ENCODE results near the gene EIF4E2.
"Not testable (repeated sequence)": the region's sequence is repeated elsewhere in the genome, so short reads cannot be mapped to it uniquely, and the experiment has no call there.

The EIF4E2 gene

GRCh38 chr2:232522623-232523401, 27.7 kb upstream of the EIF4E2 start:
- no peak for DNase-seq

GRCh38 chr2:232523402-232523681, 27.1 kb upstream of the EIF4E2 start:
- no peak for DNase-seq

- peak; percentile 58 for DNase-seq
Observed at GRCh38 chr2:232523682-232524597, 26.5 kb upstream of the EIF4E2 start.

DNA sequence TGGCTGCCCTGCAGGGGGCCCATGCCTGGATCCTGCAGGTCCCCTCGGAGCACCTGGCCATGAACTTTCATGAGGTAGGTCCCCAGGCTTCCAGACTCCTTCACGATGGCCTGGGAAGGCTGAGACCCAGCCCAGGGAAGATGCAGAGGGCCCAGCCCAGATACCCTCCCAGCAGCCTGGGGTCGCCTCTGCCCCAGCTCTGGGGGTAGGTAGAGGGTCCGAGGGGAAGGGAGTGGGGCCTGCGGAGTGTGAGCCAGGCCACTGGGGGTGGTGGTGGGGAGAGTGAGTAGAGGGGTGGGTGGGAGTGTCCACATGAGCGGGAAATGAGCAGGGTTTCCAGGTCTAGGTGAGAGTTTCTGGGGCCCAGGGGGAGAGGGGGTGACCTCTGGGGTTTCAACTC, 25.7 kb upstream of the EIF4E2 start:
- DNase-seq: no peak

DNA sequence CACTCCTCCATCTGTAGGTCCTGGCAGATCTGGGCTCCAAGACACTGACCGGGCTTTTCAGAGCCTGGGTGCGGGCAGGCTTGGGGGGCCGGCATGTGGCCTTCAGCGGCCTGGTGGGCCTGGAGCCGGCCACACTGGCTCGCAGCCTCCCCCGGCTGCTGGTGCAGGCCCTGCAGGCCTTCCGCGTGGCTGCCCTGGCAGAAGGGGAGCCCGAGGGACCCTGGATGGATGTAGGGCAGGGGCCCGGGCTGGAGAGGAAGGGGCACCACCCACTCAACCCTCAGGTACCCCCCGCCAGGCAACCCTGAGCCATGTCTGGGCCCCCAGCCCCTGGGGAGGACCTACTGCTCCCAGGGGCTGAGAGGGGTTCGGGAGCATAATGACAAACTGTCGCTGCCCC, 25.3 kb upstream of the EIF4E2 start:
- no peak for DNase-seq

GRCh38 chr2:232525791-232526371, 24.6 kb upstream of the EIF4E2 start, which contains the start of gene CHRND:
CHRND (plus strand) TSS chr2:232526160; CDS start chr2:232526216, 56 bp downstream.
- peak; percentile 88 for DNase-seq

DNA sequence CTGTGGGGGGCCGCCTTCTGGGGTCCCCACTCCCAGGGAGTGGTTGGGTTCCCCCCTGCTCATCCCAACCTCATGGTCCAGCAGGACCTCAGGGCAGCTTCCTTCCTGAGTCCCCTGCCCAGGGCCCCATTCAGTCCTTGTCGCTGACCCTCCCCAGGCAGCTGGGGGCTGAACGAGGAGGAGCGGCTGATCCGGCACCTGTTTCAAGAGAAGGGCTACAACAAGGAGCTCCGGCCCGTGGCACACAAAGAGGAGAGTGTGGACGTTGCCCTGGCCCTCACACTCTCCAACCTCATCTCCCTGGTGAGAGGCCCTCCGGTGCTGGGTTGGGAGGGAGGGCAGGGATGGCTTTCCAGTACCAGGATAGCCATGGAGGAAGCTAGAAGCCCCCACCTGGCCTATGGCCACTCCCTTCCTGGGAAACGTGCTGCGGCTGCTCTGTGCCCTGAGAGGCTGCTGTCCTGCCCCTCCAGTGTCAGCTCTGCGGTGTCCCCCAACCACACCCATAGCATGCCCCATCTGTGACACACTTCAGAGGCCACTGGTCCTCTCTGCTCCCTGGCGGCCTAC, 24.0 kb upstream of the EIF4E2 start:
- DNase-seq: no peak

DNA sequence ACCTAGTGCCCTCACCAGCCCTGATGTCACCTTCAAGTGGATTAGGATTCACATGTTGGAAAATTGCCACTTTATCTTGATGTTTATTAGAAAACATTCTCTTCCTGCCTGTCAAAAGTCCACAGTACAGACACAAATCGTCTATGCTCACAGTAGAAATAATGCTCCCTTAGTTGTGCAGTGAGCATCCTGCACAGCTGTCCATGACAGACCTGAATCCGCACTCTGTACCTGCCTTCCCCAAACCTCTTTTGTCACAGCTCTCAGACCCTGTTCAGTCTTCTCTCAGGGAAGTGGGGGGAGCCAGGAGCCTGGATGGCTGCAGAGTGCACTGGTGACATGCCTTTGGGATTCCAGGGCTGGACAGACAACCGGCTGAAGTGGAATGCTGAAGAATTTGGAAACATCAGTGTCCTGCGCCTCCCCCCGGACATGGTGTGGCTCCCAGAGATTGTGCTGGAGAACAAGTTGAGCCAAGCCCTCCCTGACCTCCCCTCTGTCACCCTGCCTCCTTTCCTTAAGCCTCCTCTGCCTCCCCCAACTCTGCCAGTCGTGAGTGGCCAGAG, 22.5 kb upstream of the EIF4E2 start:
- no peak for DNase-seq

- no peak for DNase-seq
Observed at GRCh38 chr2:232528746-232529460, 21.6 kb upstream of the EIF4E2 start.

- no peak for DNase-seq
Observed at GRCh38 chr2:232529806-232530547, 20.5 kb upstream of the EIF4E2 start.

DNA sequence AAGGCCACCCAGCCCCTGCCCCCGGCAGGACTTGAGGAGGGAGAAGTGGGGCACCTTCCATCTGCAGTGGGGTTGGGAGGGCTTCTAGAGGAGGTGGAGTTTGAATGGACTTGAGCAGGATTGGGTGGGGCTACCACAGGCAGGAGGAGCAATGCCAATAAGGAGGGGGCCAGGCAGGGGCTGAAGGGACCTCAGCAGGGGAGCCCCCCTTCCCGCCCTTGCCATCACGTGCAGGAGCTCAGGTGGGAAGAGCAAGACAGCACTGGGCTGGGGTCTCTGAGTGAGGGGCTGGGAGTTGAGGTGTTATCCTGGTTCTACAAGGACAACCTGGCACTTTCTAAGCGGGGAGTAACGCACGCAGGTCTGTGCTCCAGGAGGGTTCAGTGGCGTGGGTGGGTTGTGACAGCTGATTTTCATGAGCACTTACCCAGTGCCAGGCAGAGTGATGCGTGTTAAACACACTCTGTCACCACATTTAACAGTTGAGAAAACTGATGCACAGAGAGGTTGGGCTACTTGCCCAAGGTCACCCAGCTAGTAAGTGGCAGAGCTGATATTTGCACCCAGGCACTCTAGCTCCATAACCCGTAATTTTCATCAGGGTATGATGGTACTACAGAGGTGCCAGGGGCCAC, 19.7 kb upstream of the EIF4E2 start:
- DNase-seq: no peak

DNA sequence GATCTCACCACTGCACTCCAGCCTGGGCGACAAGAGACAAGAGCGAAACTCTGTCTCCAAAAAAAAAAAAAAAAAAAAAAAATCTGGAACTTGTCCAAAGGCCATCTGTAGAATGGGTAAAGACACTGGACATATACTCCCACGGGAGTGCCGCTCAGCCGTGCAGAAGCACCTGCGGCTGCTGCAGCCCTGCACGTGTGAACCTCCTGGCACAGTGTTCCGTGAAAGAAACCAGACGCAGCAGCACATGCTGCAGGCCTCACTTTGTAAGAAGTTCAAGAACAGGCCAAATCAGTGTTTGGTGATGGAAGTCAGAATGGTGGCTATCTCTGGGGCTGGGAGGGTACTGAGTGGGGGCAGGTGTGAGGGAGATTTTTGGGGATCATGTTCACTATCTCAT, 18.1 kb upstream of the EIF4E2 start:
- no peak for DNase-seq

- not testable (repeated sequence) for DNase-seq
Observed at GRCh38 chr2:232532821-232533220, 17.7 kb upstream of the EIF4E2 start.

GRCh38 chr2:232533944-232534710, 16.4 kb upstream of the EIF4E2 start:
- DNase-seq: no peak

DNA sequence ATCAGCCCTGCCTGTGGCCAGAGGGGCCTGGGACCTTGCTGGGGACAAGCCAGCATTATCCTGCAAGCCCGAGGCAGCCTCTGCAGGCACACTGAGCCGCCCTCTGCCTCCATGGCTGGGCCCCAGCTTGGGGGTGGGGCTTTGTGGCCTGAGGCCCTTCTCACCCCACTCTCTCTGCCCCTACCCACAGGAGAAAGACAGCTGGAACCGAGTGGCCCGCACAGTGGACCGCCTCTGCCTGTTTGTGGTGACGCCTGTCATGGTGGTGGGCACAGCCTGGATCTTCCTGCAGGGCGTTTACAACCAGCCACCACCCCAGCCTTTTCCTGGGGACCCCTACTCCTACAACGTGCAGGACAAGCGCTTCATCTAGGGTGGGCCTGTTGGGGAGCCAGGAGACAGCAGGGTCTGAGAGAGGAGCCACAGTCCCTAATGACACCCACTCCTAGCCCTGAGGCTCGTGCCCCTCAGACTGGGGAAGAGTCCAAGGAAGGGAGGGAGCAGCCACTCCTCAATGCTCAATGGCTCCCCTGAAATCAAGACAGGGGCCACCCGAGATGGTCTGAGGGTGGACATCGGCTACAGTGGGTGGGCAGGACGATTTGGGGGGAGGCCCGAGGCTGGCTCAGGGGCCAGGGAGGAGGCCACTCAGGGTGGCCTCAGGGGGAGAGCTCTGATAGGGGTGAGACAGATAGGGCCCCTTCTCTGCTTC, 15.4 kb upstream of the EIF4E2 start:
- DNase-seq: no peak

DNA sequence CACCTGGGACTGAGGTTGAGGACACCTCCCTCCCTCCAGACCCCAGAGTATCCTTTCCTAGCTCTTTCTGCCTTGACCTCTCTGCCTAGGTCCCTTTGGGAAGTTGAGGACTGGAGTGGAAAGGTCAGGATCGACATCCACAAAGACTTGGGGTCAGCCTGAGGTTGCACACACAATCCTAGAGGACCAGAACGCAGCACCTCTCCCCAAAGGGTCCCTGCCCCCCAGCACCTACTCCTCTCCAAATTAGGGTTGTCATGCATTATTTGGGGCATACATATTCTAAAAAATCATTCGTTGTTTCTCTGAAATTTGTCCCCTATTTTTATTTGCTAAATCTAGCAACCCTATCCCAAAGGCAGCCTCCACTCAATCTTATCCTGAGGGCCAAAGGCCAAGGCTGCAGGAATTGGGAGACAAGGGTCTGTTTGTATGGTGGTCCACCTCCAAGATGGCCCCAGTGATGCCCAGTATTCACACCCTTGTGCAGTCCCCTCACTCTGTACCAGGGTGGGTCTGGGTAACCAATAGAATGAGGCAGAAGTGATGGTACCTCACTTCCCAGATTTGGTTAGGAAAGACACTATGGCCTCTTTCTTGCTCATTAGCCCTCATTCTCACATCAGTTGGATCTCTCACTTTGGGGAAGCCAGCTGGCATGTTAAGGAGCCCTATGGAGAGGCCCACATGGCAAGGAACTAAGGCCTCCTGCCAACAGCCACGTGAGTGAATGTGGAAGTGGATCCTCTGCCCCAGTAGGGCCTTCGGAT, 14.5 kb upstream of the EIF4E2 start:
- DNase-seq: no peak

- no peak for DNase-seq
Observed at GRCh38 chr2:232537079-232537478, 13.4 kb upstream of the EIF4E2 start.

DNA sequence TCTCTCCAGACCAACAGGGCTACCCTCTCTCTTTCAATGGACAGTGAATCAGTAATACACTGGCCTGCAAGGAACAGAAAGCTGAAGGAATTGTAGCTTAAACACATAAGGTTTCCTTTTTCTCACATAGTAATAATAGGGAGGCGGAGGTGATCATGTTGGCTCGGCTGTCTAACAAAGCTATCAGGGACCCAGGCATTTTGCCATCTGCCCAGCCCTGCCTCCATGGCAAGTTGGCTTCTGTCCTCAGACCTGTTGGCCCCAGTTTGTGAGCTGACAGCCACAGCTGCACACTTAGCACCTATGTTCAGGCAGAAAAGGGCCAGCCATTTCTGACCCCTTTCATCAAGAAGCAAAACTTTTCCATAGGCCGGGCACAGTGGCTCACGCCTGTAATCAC, 13.0 kb upstream of the EIF4E2 start:
- DNase-seq: no peak

GRCh38 chr2:232538671-232539070, 11.8 kb upstream of the EIF4E2 start:
- DNase-seq: no peak

All from femur (tissue), 1 donor.